Fibroblast of lung (primary cell): ENCODE measurements around the gene BIRC7. TPM values are rescaled to one million over a fixed set of nuclear protein-coding genes. Genes with fewer than 3 reads are reported as not detected.

Experiments used
- DNase-seq, 2 donors: peaks; one replicate each; pipeline versions ENCODE4 v3.0.0 to v3.0.0-alpha.2; 2010; ENCODE audit warnings: low read depth in 2 of 2
- H2AFZ ChIP-seq: 2 replicates; pipeline ENCODE4 v1.5.1; 2012; ENCODE audit warnings: low read length, control low read depth, inconsistent platforms
- H3K27ac ChIP-seq: 2 replicates; pipeline ENCODE4 v1.5.1; 2011; ENCODE audit warnings: low read length, control low read depth; ENCODE audit not compliant: insufficient read depth
- H3K27me3 ChIP-seq: 2 replicates; pipeline ENCODE4 v1.5.1; 2011; ENCODE audit warnings: mild to moderate bottlenecking, low read length; ENCODE audit not compliant: control insufficient read depth, insufficient read depth
- H3K36me3 ChIP-seq: 2 replicates; pipeline ENCODE4 v1.5.1; 2011; ENCODE audit warnings: low read length; ENCODE audit not compliant: control insufficient read depth, insufficient read depth
- H3K4me1 ChIP-seq: 2 replicates; pipeline ENCODE4 v1.5.1; 2011; ENCODE audit warnings: low read length; ENCODE audit not compliant: control insufficient read depth, insufficient read depth; ENCODE audit errors: extremely low read depth
- H3K4me2 ChIP-seq: 2 replicates; pipeline ENCODE4 v1.5.1; 2011; ENCODE audit warnings: low read length, control low read depth; ENCODE audit not compliant: insufficient read depth; ENCODE audit errors: extremely low read depth
- H3K4me3 ChIP-seq, 4 experiments: fragments of 200-600 bp in 1 of 4; sonication (generic) in 1 of 4; replicated peaks in 1 of 4; 2 replicates each; pipeline ENCODE4 v1.5.1; 2011 to 2016; ENCODE audit warnings: low read length in 4 of 4, low read depth in 3 of 4, mild to moderate bottlenecking in 3 of 4, control low read depth in 2 of 4, inconsistent platforms in 1 of 4, mixed read lengths in 1 of 4; ENCODE audit not compliant: insufficient read depth in 1 of 4; ENCODE audit errors: control extremely low read depth in 1 of 4
- H3K79me2 ChIP-seq: 2 replicates; pipeline ENCODE4 v1.5.1; 2012; ENCODE audit warnings: mild to moderate bottlenecking, low read length, inconsistent platforms; ENCODE audit not compliant: control insufficient read depth, insufficient read depth
- H3K9ac ChIP-seq: 2 replicates; pipeline ENCODE4 v1.5.1; 2011; ENCODE audit warnings: mild to moderate bottlenecking, low read length, control low read depth; ENCODE audit not compliant: insufficient read depth
- H3K9me3 ChIP-seq: 2 replicates; pipeline ENCODE4 v1.5.1; 2012; ENCODE audit warnings: low read depth, low read length; ENCODE audit not compliant: control insufficient read depth, insufficient read depth
- H4K20me1 ChIP-seq: 2 replicates; pipeline ENCODE4 v1.5.1; 2011; ENCODE audit warnings: low read length; ENCODE audit not compliant: control insufficient read depth, insufficient read depth; ENCODE audit errors: extremely low read depth
- CTCF ChIP-seq, 2 donors: IDR thresholded peaks in 1 of 2; conservative IDR thresholded peaks in 1 of 2; 1 replicate in 1 of 2; 2 replicates in 1 of 2; pipeline ENCODE4 v1.5.1; 2011 to 2012; ENCODE audit warnings: low read length in 2 of 2, control low read depth in 1 of 2, inconsistent platforms in 1 of 2, low read depth in 1 of 2, mild to moderate bottlenecking in 1 of 2
- EZH2 ChIP-seq: IDR thresholded peaks from 2 replicates; pipeline ENCODE4 v1.5.1; 2012; ENCODE audit warnings: low read length, control low read depth, mild to moderate bottlenecking; ENCODE audit errors: missing control alignments
- polyA plus RNA-seq, 2 donors: library from polyadenylated mRNA; depleted of rRNA in 1 of 2; stranded (reverse) in 1 of 2; unstranded in 1 of 2; fragments of >200 nt; gene quantifications; 2 replicates each; pipeline ENCODE4 v1.2.1, GENCODE V29; 2011 to 2012; ENCODE audit warnings: missing spikeins in 1 of 2
- total RNA-seq: library from RNA; depleted of rRNA; stranded (reverse); fragments of >200 nt; gene quantifications from 2 replicates; pipeline ENCODE4 v1.2.1, GENCODE V29; 2014

Gene BIRC7
- total and polyA plus RNA-seq, 2 donors (not counting 1 experiment from before 2014, with no cell fraction given), result not detected

- no peak overlapping the region for H3K9ac ChIP-seq
- no peaks in the 10 kb centered on the region for H3K36me3 ChIP-seq
- TF ChIP-seq EZH2 (no peak), CTCF (conservative IDR thresholded peaks at IDR 0.05 in 1 of 2, IDR thresholded peaks at IDR 0.05 in 1 of 2; ENCODE audit: low read depth in 1 of 2, low read length in 2 of 2) (no peak)
- H3K4me1 ChIP-seq, result no peaks in the 10 kb centered on the region
- no peaks in the 10 kb centered on the region for H3K79me2 ChIP-seq
- no peaks in the 10 kb centered on the region for H3K9me3 ChIP-seq
- no peak overlapping the region for H2AFZ ChIP-seq
- DNase-seq, result no peak
- H3K4me3 ChIP-seq, result no peak overlapping the region
- no peak overlapping the region for H3K27ac ChIP-seq
- peaks cover 34% of the 10 kb centered on the region for H3K27me3 ChIP-seq
- no peaks in the 10 kb centered on the region for H4K20me1 ChIP-seq
- no peak overlapping the region for H3K4me2 ChIP-seq
Observed at GRCh38 chr20:63252284-63252711, 16.6 kb downstream of the BIRC7 start.

- no peak overlapping the region for H3K4me3 ChIP-seq
- H3K36me3 ChIP-seq, result no peaks in the 10 kb centered on the region
- H3K9ac ChIP-seq, result no peak overlapping the region
- H3K27ac ChIP-seq, result no peak overlapping the region
- H4K20me1 ChIP-seq, result no peaks in the 10 kb centered on the region
- DNase-seq, result no peak
- H3K9me3 ChIP-seq, result no peaks in the 10 kb centered on the region
- no peak overlapping the region for H2AFZ ChIP-seq
- TF ChIP-seq CTCF (conservative IDR thresholded peaks at IDR 0.05 in 1 of 2, IDR thresholded peaks at IDR 0.05 in 1 of 2; ENCODE audit: low read depth in 1 of 2, low read length in 2 of 2), result no peak
- peak; percentile 90 for TF ChIP-seq EZH2
- H3K4me1 ChIP-seq, result no peaks in the 10 kb centered on the region
- no peaks in the 10 kb centered on the region for H3K79me2 ChIP-seq
- H3K4me2 ChIP-seq, result no peak overlapping the region
- peaks cover 34% of the 10 kb centered on the region for H3K27me3 ChIP-seq
Observed at GRCh38 chr20:63253065-63253437, 17.3 kb downstream of the BIRC7 start.

- Histone ChIP-seq H3K9me3 (no peaks in the 10 kb centered on the region), H3K9ac (no peak overlapping the region), H2AFZ (no peak overlapping the region), H3K27ac (no peak overlapping the region), H3K79me2 (no peaks in the 10 kb centered on the region), H3K36me3 (no peaks in the 10 kb centered on the region), H3K27me3 (peaks cover 36% of the 10 kb centered on the region), H3K4me3 (no peak overlapping the region), H3K4me1 (no peaks in the 10 kb centered on the region), H3K4me2 (no peak overlapping the region), H4K20me1 (no peaks in the 10 kb centered on the region)
- DNase-seq, result no peak
- TF ChIP-seq EZH2 (peak; percentile 52), CTCF (conservative IDR thresholded peaks at IDR 0.05 in 1 of 2, IDR thresholded peaks at IDR 0.05 in 1 of 2; ENCODE audit: low read depth in 1 of 2, low read length in 2 of 2) (no peak)
Observed at GRCh38 chr20:63253438-63254231, 17.9 kb downstream of the BIRC7 start.
